Activated CD8-positive, alpha-beta memory T cell treated with anti-CD3 and anti-CD28 coated beads, Interleukin-2, amount 50 U/mL, for 24 hours (primary cell): ENCODE results near the gene PCSK5.
"Not testable (repeated sequence)": the region's sequence is repeated elsewhere in the genome, so short reads cannot be mapped to it uniquely, and the experiment has no call there.

Source experiments
- DNase-seq: peaks from one replicate; pipeline ENCODE4 v3.0.0-alpha.2; 2020; ENCODE audit errors: extremely low read depth

PCSK5 gene

GRCh38 chr9:75962662-75963036, 72.2 kb downstream of the PCSK5 start:
- no peak for DNase-seq

GRCh38 chr9:75963321-75963720, 72.8 kb downstream of the PCSK5 start:
- not testable (repeated sequence) for DNase-seq

DNA sequence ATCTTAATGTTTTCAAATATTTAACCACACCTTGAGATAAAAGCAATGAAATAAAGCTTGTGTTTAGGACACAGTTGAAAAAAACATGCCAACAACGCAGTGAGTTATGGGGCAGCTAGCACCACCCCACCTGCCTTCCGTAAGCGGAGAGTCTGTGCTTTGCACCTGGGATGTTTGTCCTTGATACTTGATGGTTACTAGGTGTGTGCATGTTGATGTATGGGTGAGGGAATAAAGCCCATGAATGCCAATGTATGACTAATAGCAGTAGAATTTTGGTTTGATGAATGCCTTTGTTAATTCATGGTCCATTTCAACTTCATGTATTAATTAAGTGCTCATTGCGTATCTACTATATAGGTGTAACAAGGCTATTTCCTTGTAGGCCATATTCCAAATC, 74.0 kb downstream of the PCSK5 start:
- DNase-seq, result no peak

DNA sequence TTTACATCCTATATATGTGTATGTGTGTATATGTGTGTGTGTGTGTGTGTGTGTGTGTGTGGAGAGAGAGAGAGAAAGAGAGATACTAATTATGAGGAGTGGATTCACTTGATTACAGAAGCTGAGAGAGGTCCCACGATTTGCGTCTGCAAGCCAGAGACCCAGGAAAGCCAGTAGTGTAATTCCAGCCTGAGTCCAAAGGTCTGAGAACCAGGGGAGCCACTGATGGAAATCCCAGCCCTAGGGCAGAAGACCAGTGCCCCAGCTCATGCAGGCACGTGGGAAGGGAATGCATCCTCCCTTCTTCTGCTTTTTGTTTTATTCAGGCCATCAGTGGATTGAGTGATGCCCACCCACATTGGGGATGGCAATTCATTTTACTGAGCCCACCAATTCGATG, 74.8 kb downstream of the PCSK5 start:
- DNase-seq, result no peak

GRCh38 chr9:75967556-75967955, 77.1 kb downstream of the PCSK5 start:
- DNase-seq, result no peak

GRCh38 chr9:75974016-75974766, 83.7 kb downstream of the PCSK5 start:
- no peak for DNase-seq

DNA sequence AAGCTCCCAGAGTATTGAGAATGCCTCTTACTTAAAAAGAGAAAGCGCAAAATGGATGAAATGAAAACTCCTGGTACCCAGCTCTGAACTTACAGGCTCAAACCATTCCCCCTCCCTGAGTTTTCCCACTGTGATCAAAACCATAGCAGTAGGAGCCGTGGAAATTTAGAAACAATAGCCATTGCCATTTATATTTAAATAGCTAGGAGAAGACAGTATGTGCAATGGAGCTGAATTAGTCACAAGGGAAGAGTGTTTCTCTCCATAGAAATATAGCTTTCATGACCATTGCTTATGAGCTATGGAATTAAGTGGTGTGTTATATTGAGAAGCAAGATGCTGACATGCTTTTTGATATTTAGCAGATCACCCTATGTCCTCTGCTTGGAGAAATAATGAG, 84.6 kb downstream of the PCSK5 start:
- no peak for DNase-seq

- no peak for DNase-seq
These were observed 86.1 kb downstream of the PCSK5 start for GRCh38 chr9:75976549-75976948.

- DNase-seq, result no peak
These were observed 88.9 kb downstream of the PCSK5 start for GRCh38 chr9:75979362-75979761.

GRCh38 chr9:75983319-75984045, 93.0 kb downstream of the PCSK5 start:
- no peak for DNase-seq

GRCh38 chr9:75985515-75985914, 95.0 kb downstream of the PCSK5 start:
- no peak for DNase-seq

DNA sequence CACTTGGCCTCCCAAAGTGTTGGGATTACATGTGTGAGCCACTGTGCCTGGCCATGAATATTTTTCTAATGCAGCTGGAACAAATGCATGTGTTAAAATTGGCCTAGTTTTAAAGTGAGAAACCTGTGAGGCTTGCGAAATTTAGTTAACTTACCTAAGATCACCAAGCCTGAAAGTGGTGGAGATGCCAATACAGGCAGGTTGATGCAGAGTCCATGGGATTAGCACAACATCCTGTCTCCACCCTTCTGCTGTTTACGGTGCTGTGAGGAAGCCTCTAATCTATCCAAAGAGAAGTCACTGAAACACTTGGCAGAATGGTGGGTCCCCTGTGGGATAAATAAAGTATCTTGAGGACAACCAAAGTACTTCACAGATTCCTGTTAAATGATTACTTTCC, 98.2 kb downstream of the PCSK5 start:
- DNase-seq, result no peak

- no peak for DNase-seq
These were observed 99.7 kb downstream of the PCSK5 start for GRCh38 chr9:75990156-75990555.

DNA sequence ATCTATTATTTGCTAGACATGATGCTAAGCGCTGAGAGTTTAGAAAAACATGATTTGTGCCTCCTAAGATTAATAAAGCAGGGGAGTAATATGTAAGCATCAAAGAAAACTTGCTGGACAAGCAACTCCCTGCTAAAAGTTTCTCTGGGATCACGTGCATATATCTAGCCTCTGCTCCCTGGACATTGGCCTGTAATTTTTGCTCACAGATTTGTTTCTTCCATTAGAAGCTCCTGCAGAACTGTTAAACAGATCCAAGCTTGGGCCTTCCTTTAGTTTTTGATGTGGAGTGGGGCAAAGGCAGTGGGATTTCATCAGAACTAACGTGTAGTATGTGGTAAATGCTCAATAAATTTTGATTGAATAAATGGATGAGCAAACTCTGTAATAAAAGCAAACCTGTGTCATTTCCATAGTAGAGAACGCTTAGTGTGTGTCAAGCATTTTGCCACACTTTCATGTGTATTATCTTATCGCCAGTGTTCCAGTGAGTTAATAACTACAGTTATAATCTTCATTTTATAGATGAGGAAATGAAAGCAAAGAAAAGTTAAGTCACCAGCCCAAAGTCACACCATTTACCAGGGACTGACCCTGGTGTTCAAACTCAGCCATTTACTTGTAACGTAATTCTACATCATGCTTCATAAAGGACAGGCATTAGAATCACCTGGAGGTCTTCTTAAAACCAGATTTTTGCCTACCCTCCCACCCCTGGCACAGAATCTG, 100.3 kb downstream of the PCSK5 start:
- no peak for DNase-seq

DNA sequence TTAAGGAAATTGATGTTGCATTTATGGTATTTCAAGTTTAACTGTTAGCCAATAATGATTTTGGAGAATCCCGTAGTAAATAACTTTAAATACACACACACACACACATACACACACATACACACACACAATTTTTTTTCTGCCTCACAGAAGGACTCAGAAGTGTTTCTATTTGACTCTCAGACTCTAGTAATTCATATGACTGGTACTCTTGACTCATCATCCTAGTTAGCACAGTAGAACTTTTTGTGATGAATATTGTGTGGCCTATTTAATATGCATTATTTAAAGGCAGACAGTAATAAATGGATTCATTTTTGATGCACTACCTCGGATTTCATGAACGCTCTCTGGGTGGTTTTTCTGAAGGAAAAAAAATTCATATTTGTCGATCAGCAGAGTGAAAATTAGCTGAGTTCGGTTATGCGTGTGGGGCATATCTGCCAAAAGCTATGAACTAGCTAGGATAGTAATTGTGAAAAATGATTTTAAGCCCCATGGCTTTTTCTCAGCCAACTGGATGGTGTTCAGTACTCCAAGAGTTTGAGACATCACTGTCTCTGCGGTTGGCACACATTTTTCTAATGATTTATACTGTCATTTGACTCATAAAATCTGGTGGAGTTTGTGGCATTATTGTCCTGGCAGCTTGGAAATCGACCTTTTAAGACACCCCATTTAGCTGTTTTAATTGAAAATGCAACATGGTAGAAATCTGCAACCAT, 102.2 kb downstream of the PCSK5 start:
- DNase-seq, result no peak

GRCh38 chr9:75993434-75993833, 103.0 kb downstream of the PCSK5 start:
- no peak for DNase-seq

DNA sequence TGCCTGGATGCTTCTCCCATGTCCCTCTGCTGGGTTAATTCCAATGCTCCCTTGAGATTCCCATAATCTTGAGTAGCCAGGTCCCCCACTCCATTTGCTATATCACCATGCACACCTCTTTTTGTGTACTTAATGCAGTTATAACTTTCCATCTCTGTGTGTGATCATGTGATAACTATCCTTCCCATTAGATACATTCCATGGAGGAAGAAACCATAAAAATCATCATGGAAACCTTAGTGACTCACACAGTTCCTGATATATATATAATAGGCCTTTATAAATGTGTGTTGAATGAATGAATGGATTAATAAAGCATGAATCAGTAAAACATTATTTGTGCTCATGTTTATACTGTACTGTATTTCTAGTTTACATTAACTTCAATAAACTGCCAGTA, 104.6 kb downstream of the PCSK5 start:
- no peak for DNase-seq

GRCh38 chr9:75996726-75997125, 106.3 kb downstream of the PCSK5 start:
- DNase-seq, result no peak

- no peak for DNase-seq
These were observed 106.7 kb downstream of the PCSK5 start for GRCh38 chr9:75997206-75997605.

- DNase-seq, result no peak
These were observed 107.8 kb downstream of the PCSK5 start for GRCh38 chr9:75998096-75998780.

DNA sequence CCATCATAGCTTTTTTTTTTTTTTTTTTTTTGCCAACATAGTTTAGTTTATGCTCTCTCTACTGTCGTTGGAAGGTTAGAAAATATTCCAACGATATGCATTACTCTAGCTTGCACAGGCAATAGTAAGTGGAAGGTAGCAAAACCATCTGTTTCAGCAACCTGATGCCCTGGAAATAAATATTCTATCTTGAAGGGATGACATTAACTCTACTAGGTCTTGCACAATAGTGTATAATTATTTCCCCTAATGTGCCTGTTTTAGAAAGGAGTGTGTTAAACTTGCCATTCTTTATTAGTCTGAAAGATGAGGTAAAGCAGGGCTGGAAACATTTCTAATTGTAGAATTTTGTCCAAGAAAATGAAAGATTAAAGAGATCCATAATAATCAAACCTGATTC, 111.0 kb downstream of the PCSK5 start:
- DNase-seq, result no peak

DNA sequence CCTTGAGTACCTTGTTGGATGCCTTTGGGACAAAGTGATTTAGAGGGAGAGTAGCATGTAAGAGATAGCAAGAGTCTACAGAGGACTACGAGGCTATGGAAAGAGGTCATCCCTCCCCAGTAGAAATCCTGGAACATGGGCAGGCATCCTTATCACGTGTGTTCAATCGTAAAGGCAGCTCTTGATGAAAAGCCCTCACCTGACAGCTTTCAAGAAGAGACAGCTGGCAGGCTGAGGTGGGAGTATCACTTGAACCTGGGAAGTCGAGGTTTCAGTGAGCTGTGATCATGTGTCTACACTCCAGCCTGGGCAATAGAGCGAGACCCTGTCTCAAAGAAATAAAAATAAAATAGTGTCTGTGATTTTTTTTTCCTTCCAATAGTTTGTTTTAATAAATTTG, 112.6 kb downstream of the PCSK5 start:
- DNase-seq, result no peak
